PC-3 (cell line): Measurements from ENCODE around the gene HNRNPA2B1.

Experiments used
- EZH2 ChIP-seq: fragments of 300-600 bp; sonication (generic); IDR thresholded peaks from one replicate; pipeline ENCODE4 v1.6.1; 2017; ENCODE audit warnings: antibody characterized with exemption, mild to moderate bottlenecking, low read length; ENCODE audit not compliant: unreplicated experiment
- EZH2phosphoT487 ChIP-seq: fragments of 300-600 bp; sonication (generic); IDR thresholded peaks from 2 replicates; pipeline ENCODE4 v1.6.1; 2018; ENCODE audit warnings: mild to moderate bottlenecking, antibody characterized with exemption, low read length, borderline replicate concordance

DNA sequence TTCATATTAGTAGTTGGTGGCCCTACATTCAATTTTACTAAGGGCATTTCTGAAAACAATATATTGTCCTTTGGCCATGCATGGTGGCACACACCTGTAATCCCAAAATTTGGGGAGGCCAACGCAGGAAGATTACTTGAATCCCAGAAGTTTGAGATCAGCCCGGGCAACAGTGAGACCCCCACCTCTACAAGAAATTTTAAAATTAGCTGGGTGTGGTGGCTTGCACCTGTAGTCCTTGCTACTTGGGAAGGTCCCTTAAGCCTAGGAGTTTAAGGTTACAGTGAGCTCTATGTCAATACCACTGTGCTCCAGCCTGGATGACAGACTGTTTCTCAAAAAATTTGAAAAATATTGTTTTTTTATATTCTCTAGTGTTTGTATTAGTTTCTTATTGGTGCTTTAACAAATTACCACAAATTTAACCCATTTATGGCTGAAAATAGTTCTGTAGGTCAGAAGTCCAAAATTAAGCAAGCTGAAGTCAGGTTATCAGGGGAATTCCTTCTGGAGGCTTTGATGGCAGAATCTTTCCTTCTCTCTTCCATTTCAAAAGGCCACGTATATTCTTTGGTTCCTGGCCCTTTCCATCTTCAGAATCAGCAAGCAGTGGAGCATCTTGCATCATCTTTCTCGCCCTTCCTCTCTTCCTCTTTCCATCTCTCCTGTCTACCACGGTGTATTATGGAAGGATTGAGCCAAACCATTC, 13.4 kb upstream of the HNRNPA2B1 start:
- TF ChIP-seq EZH2phosphoT487 (no peak), EZH2 (no peak)
